Occipital lobe (tissue), 3 donors: ENCODE measurements around the gene SUPT6H. TPM values are rescaled to one million over a fixed set of nuclear protein-coding genes. Genes with fewer than 3 reads are reported as not detected.

ENCODE experiments used
- DNase-seq: peaks from one replicate; lab custom pipeline; 2025; lab: John Stamatoyannopoulos, UW
- small RNA-seq: library from RNA; depleted of rRNA; stranded (forward); fragments of <200 nt; gene quantifications from one replicate; pipeline ENCODE3, GENCODE V24; 2014
- total RNA-seq: library from RNA; depleted of rRNA; stranded (reverse); fragments of >200 nt; gene quantifications from one replicate; pipeline ENCODE4 v1.2.3, GENCODE V29; 2014

The SUPT6H gene
- total RNA-seq, 1 donor from 2014 or later = 32.3 TPM

- no peak for DNase-seq
Measured at GRCh38 chr17:28748852-28749515, 87.0 kb downstream of the SUPT6H start.

DNA sequence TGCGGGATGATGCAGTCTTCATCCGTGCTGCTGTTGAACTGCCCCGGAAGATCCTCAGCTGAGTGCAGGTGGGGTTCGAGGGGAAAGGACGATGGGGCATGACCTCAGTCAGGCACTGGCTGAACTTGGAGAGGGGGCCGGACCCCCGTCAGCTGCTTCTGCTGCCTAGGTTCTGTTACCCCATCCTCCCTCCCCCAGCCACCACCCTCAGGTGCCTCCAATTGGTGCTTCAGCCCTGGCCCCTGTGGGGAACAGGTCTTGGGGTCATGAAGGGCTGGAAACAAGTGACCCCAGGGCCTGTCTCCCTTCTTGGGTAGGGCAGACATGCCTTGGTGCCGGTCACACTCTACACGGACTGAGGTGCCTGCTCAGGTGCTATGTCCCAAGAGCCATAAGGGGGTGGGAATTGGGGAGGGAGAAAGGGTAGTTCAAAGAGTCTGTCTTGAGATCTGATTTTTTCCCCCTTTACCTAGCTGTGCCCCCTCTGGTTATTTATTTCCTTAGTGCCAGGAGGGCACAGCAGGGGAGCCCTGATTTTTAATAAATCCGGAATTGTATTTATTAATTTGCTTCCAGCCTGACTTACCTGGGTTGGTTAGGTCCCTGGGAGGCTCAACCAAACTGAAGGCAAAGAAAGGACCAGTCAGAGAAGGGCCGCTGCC lies 87.6 kb downstream of the SUPT6H start:
- no peak for DNase-seq

GRCh38 chr17:28750178-28751047 lies 88.4 kb downstream of the SUPT6H start:
- DNase-seq = peak; percentile 82

DNA sequence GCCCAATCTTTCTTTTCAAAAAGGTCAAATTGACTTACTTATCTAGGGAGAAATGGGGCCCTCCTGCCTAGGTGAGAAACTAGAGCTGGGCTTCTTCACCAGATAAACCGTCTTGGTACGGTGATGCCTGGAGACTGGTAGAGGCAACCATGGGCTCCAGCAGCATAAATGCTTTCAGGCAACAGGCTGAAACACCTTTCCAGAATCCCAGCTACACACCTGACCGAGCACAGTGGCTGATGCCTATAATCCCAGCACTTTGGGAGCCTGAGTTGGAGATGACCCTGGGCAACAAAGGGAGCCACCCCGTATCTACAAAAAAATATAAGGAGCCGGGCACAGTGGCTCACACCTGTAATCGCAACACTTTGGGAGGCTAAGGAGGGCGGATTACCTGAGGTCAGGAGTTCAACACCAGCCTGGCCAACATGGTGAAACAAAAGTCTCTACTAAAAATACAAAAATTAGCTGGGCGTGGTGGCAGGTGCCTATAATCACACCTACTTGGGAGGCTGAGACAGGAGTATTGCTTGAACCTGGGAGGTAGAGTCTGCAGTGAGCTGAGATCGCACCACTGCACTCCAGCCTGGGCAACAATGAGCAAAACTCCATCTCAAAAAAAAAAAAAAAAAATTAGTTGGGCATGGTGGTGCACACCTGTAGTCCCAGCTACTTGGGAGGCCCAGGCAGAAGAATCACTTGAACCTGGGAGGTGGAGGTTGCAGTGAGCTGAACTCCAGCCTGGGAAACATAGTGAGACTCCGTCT lies 89.8 kb downstream of the SUPT6H start:
- no peak for DNase-seq

Small RNA genes lying within 50 kb of the gene (small RNA-seq; reads per million reads assigned to genes)
- gene SNORD42A (not detected), gene SNORD42B (not detected), gene SNORD4A (not detected), gene SNORD4B (not detected)

Other genes with a start within 250 kb of the SUPT6H start
- not detected for gene SLC13A2, start 188.6 kb upstream of the SUPT6H start, total RNA-seq
- gene FOXN1, start 155.9 kb upstream of the SUPT6H start, total RNA-seq = not detected
- 31.5 TPM for gene UNC119, start 109.6 kb upstream of the SUPT6H start, total RNA-seq
- 12.8 TPM for gene PIGS, start 90.7 kb upstream of the SUPT6H start, total RNA-seq
- 78.1 TPM for gene ALDOC, start 85.3 kb upstream of the SUPT6H start, total RNA-seq
- 4.7 TPM for gene SPAG5, start 63.2 kb upstream of the SUPT6H start, total RNA-seq
- 16.5 TPM for gene RSKR, start 48.0 kb upstream of the SUPT6H start, total RNA-seq
- 83.8 TPM for gene BLTP2, start 17.0 kb upstream of the SUPT6H start, total RNA-seq
- gene SDF2, start 299 bp upstream of the SUPT6H start, total RNA-seq = 33.5 TPM
- gene PROCA1, start 49.7 kb downstream of the SUPT6H start, total RNA-seq = 3.3 TPM
- 10.6 TPM for gene RAB34, start 55.7 kb downstream of the SUPT6H start, total RNA-seq
- gene RPL23A, start 57.8 kb downstream of the SUPT6H start, total RNA-seq = 414 TPM
- not detected for gene TLCD1, start 64.0 kb downstream of the SUPT6H start, total RNA-seq
- 0.62 TPM for gene NEK8, start 66.6 kb downstream of the SUPT6H start, total RNA-seq
- 35.6 TPM for gene TRAF4, start 81.8 kb downstream of the SUPT6H start, total RNA-seq
- 2.7 TPM for gene FAM222B, start 180.6 kb downstream of the SUPT6H start, total RNA-seq
- 21.8 TPM for gene ERAL1, start 192.8 kb downstream of the SUPT6H start, total RNA-seq
- 20.0 TPM for gene FLOT2, start 235.5 kb downstream of the SUPT6H start, total RNA-seq
- 27.1 TPM for gene DHRS13, start 240.9 kb downstream of the SUPT6H start, total RNA-seq